Neural cell (in vitro differentiated cells): ENCODE data around the gene SNAP25. TPM values are rescaled to one million over a fixed set of nuclear protein-coding genes. Genes with fewer than 3 reads are reported as not detected.

ENCODE experiments used
- H2AFZ ChIP-seq: fragments of 200-600, 300-800 bp; sonication (generic), shearing (Covaris generic); 2 replicates; pipeline ENCODE4 v1.6.0; 2014; ENCODE audit warnings: low read depth, mild to moderate bottlenecking, antibody characterized with exemption, low read length, moderate library complexity
- H3F3A ChIP-seq: fragments of 200-600 bp; shearing (Covaris generic); 2 replicates; pipeline ENCODE4 v1.6.1; 2016; ENCODE audit warnings: mild to moderate bottlenecking, moderate library complexity, mixed read lengths, antibody characterized with exemption, low read length; ENCODE audit not compliant: insufficient read depth, poor library complexity, severe bottlenecking
- H3K27ac ChIP-seq: fragments of 200-600, 300-800 bp; sonication (generic), shearing (Covaris generic); 2 replicates; pipeline ENCODE4 v1.5.1; 2014; ENCODE audit warnings: mild to moderate bottlenecking, low read length, moderate library complexity
- H3K27me3 ChIP-seq: fragments of 300-800, 200-600 bp; sonication (generic), shearing (Covaris generic); 2 replicates; pipeline ENCODE4 v1.6.0; 2014; ENCODE audit warnings: mild to moderate bottlenecking, low read depth, low read length, moderate library complexity; ENCODE audit not compliant: insufficient read depth
- H3K36me3 ChIP-seq: fragments of 300-800, 200-600 bp; sonication (generic), shearing (Covaris generic); 2 replicates; pipeline ENCODE4 v1.5.1; 2014; ENCODE audit warnings: mild to moderate bottlenecking, antibody characterized with exemption, low read length, moderate library complexity; ENCODE audit not compliant: insufficient read depth
- H3K4me2 ChIP-seq: fragments of 300-800, 200-600 bp; sonication (generic), shearing (Covaris generic); 2 replicates; pipeline ENCODE4 v1.6.0; 2014; ENCODE audit warnings: mild to moderate bottlenecking, low read length
- H3K4me3 ChIP-seq: fragments of 300-800, 200-600 bp; sonication (generic), shearing (Covaris generic); 2 replicates; pipeline ENCODE4 v1.5.1; 2014; ENCODE audit warnings: mild to moderate bottlenecking, low read length, moderate library complexity
- H3K79me2 ChIP-seq: fragments of 200-600 bp; shearing (Covaris generic); replicated peaks from 2 replicates; pipeline ENCODE4 v1.6.0; 2014; ENCODE audit warnings: mild to moderate bottlenecking, low read length, moderate library complexity; ENCODE audit not compliant: insufficient read depth
- H3K9ac ChIP-seq: fragments of 300-800, 200-600 bp; sonication (generic), shearing (Covaris generic); 2 replicates; pipeline ENCODE4 v1.6.1; 2016; ENCODE audit warnings: mild to moderate bottlenecking, low read length, mixed read lengths
- H3K9me2 ChIP-seq: fragments of 200-600 bp; shearing (Covaris generic); 2 replicates; pipeline ENCODE4 v1.6.1; 2016; ENCODE audit warnings: mild to moderate bottlenecking, low read length, mixed read lengths; ENCODE audit not compliant: insufficient read depth
- H3K9me3 ChIP-seq: fragments of 200-600, 300-800 bp; sonication (generic), shearing (Covaris generic); 2 replicates; pipeline ENCODE4 v1.6.1; 2016; ENCODE audit warnings: mild to moderate bottlenecking, mixed run types, low read length, moderate library complexity, mixed read lengths
- H4K20me1 ChIP-seq: fragments of 200-600 bp; shearing (Covaris generic); 2 replicates; pipeline ENCODE4 v1.6.1; 2016; ENCODE audit warnings: mild to moderate bottlenecking, mixed run types; ENCODE audit not compliant: insufficient read depth
- EP300 ChIP-seq: fragments of 450-650 bp; conservative IDR thresholded peaks from 2 replicates; pipeline ENCODE4 v1.6.1; 2014; ENCODE audit warnings: antibody characterized with exemption, mild to moderate bottlenecking, moderate library complexity; ENCODE audit not compliant: poor library complexity, severe bottlenecking
- EZH2 ChIP-seq: fragments of 200-600, 300-800 bp; shearing (Covaris generic), sonication (generic); IDR thresholded peaks from 2 replicates; pipeline ENCODE4 v1.6.1; 2014; ENCODE audit warnings: antibody characterized with exemption, low read length, borderline replicate concordance, mild to moderate bottlenecking; ENCODE audit not compliant: insufficient read depth, poor library complexity, severe bottlenecking
- MXI1 ChIP-seq: fragments of 450-650 bp; conservative IDR thresholded peaks from 2 replicates; pipeline ENCODE4 v1.6.1; 2014; ENCODE audit warnings: antibody characterized with exemption, mild to moderate bottlenecking; ENCODE audit not compliant: poor library complexity, severe bottlenecking
- POLR2AphosphoS5 ChIP-seq: IDR thresholded peaks from 2 replicates; pipeline ENCODE4 v1.6.1; 2012
- RAD21 ChIP-seq: fragments of 450-650 bp; conservative IDR thresholded peaks from 2 replicates; pipeline ENCODE4 v1.6.1; 2014; ENCODE audit warnings: antibody characterized with exemption, mild to moderate bottlenecking, moderate library complexity
- SMC3 ChIP-seq: fragments of 450-650 bp; conservative IDR thresholded peaks from 2 replicates; pipeline ENCODE4 v1.6.1; 2014; ENCODE audit warnings: antibody characterized with exemption, mild to moderate bottlenecking, moderate library complexity; ENCODE audit not compliant: poor library complexity
- TAF1 ChIP-seq: IDR thresholded peaks from 2 replicates; pipeline ENCODE4 v1.6.1; 2012; ENCODE audit warnings: low read depth
- polyA plus RNA-seq: library from polyadenylated mRNA; depleted of rRNA; stranded (reverse); fragments of >200 nt; gene quantifications from 2 replicates; pipeline ENCODE4 v1.2.3, GENCODE V29; 2014
- TF ChIP-seq, protein P1 (sequence below): fragments of 450-650 bp; IDR thresholded peaks from 2 replicates; pipeline ENCODE4 v1.5.1; 2014; ENCODE audit warnings: antibody characterized with exemption, mild to moderate bottlenecking, moderate library complexity; ENCODE audit not compliant: poor library complexity, severe bottlenecking
- TF ChIP-seq, protein P2 (sequence below): IDR thresholded peaks from 2 replicates; pipeline ENCODE4 v1.6.1; 2012; ENCODE audit warnings: borderline replicate concordance

Gene SNAP25
- polyA plus RNA-seq, 1 donor from 2014 or later = 139 TPM

DNA sequence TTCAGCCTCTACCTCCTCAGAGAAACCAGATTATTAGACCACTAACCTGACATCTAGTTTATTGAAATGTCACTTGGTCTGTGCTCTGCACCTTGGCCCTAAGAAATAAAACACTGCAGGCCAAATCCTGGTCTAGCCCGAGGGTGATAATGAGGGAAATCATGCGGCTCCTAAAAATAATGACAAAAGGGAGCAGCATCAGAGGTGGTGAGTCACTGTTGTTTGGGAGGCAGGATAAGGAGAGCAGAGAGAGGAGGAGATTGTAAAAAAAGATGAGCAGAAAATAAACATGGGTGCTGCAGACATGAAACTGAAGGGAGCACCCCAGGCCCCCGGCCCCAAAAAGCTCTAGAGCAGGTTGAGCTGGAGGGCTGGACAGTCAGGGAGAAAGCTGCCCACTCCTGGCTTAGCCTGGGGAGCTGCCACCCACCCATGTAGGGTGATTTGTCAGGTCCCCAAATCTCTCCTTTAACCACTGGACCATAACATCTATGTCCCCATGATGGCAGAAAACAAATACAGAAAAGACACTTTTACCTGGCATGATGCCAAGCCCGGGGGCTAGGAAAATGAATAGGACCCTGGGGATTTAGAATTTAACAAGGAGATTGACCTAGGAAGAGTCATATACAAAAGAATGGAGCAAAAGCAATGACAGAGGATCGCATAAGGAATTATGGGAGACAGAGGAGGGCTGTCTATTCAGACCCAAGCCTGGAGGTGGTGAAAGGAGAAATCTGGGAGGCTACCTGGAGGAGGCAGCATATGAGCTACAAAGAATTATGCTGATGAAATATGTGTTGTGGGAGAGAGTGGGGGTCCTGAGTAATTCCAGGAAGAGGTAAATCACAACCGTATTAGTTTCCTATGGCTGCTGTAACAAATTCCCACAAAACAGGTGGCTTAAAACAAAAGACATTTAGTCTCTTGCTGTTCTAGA, 103.7 kb downstream of the SNAP25 start:
- TF ChIP-seq EP300 (no peak), SMC3 (no peak), POLR2AphosphoS5 (no peak), EZH2 (no peak), TAF1 (no peak), RAD21 (no peak), MXI1 (no peak)
- TF ChIP-seq, protein P1, sequence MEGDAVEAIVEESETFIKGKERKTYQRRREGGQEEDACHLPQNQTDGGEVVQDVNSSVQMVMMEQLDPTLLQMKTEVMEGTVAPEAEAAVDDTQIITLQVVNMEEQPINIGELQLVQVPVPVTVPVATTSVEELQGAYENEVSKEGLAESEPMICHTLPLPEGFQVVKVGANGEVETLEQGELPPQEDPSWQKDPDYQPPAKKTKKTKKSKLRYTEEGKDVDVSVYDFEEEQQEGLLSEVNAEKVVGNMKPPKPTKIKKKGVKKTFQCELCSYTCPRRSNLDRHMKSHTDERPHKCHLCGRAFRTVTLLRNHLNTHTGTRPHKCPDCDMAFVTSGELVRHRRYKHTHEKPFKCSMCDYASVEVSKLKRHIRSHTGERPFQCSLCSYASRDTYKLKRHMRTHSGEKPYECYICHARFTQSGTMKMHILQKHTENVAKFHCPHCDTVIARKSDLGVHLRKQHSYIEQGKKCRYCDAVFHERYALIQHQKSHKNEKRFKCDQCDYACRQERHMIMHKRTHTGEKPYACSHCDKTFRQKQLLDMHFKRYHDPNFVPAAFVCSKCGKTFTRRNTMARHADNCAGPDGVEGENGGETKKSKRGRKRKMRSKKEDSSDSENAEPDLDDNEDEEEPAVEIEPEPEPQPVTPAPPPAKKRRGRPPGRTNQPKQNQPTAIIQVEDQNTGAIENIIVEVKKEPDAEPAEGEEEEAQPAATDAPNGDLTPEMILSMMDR = no peak
- TF ChIP-seq, protein P2, sequence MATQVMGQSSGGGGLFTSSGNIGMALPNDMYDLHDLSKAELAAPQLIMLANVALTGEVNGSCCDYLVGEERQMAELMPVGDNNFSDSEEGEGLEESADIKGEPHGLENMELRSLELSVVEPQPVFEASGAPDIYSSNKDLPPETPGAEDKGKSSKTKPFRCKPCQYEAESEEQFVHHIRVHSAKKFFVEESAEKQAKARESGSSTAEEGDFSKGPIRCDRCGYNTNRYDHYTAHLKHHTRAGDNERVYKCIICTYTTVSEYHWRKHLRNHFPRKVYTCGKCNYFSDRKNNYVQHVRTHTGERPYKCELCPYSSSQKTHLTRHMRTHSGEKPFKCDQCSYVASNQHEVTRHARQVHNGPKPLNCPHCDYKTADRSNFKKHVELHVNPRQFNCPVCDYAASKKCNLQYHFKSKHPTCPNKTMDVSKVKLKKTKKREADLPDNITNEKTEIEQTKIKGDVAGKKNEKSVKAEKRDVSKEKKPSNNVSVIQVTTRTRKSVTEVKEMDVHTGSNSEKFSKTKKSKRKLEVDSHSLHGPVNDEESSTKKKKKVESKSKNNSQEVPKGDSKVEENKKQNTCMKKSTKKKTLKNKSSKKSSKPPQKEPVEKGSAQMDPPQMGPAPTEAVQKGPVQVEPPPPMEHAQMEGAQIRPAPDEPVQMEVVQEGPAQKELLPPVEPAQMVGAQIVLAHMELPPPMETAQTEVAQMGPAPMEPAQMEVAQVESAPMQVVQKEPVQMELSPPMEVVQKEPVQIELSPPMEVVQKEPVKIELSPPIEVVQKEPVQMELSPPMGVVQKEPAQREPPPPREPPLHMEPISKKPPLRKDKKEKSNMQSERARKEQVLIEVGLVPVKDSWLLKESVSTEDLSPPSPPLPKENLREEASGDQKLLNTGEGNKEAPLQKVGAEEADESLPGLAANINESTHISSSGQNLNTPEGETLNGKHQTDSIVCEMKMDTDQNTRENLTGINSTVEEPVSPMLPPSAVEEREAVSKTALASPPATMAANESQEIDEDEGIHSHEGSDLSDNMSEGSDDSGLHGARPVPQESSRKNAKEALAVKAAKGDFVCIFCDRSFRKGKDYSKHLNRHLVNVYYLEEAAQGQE = no peak
- Histone ChIP-seq H3K27me3 (no peaks in the 10 kb centered on the region), H3K4me3 (no peak overlapping the region), H3K9me2 (no peaks in the 10 kb centered on the region), H3K36me3 (no peaks in the 10 kb centered on the region), H3K79me2 (no peaks in the 10 kb centered on the region), H3K9me3 (no peaks in the 10 kb centered on the region), H3F3A (no peaks in the 10 kb centered on the region), H3K9ac (no peak overlapping the region), H3K27ac (no peak overlapping the region), H2AFZ (no peak overlapping the region), H3K4me2 (no peak overlapping the region), H4K20me1 (no peaks in the 10 kb centered on the region)

- no peaks in the 10 kb centered on the region for H3K36me3 ChIP-seq
- H4K20me1 ChIP-seq = no peaks in the 10 kb centered on the region
- no peaks in the 10 kb centered on the region for H3K27me3 ChIP-seq
- TF ChIP-seq POLR2AphosphoS5 (no peak), SMC3 (no peak), MXI1 (no peak), EP300 (no peak), TAF1 (no peak), EZH2 (no peak), RAD21 (no peak)
- TF ChIP-seq, protein P1 = no peak
- TF ChIP-seq, protein P2 = no peak
- H3K27ac ChIP-seq = no peak overlapping the region
- H3K9me2 ChIP-seq = no peaks in the 10 kb centered on the region
- H3K9me3 ChIP-seq = no peaks in the 10 kb centered on the region
- H3F3A ChIP-seq = no peaks in the 10 kb centered on the region
- no peak overlapping the region for H3K4me3 ChIP-seq
- H3K4me2 ChIP-seq = no peak overlapping the region
- no peaks in the 10 kb centered on the region for H3K79me2 ChIP-seq
- H3K9ac ChIP-seq = no peak overlapping the region
- no peak overlapping the region for H2AFZ ChIP-seq
Measured at GRCh38 chr20:10323729-10324128, 105.1 kb downstream of the SNAP25 start.
